Measurements from ENCODE around the gene MELTF.

GRCh38 chr3:197014024-197014423 lies 15.6 kb downstream of the MELTF start:
- TF ChIP-seq YY1 (IDR thresholded peaks at IDR 0.05; ENCODE audit: insufficient read depth, insufficient read length) (no peak), SUZ12 (IDR thresholded peaks at IDR 0.05; ENCODE audit: extremely low read depth, insufficient read depth, insufficient read length) (no peak)

Measured in NT2/D1 (cell line).